ENCODE results near the gene HCN3.
"Not testable (repeated sequence)": the region's sequence is repeated elsewhere in the genome, so short reads cannot be mapped to it uniquely, and the experiment has no call there.

HCN3 gene

GRCh38 chr1:155285631-155286044 lies 8.4 kb downstream of the HCN3 start:
- no peak for DNase-seq

GRCh38 chr1:155286544-155286943 lies 9.3 kb downstream of the HCN3 start:
- no peak for DNase-seq

- DNase-seq = no peak
Measured at GRCh38 chr1:155287987-155288543, 10.8 kb downstream of the HCN3 start.

- DNase-seq = not testable (repeated sequence)
Measured at GRCh38 chr1:155291006-155291405, 13.7 kb downstream of the HCN3 start.

- no peak for DNase-seq
Measured at GRCh38 chr1:155293086-155293749, 16.0 kb downstream of the HCN3 start.

- DNase-seq = no peak
Measured at GRCh38 chr1:155294520-155295182, 17.4 kb downstream of the HCN3 start.

GRCh38 chr1:155295183-155295941 lies 18.1 kb downstream of the HCN3 start:
- DNase-seq = no peak

- no peak for DNase-seq
Measured at GRCh38 chr1:155295942-155296267, 18.6 kb downstream of the HCN3 start.

- no peak for DNase-seq
Measured at GRCh38 chr1:155296661-155297060, 19.4 kb downstream of the HCN3 start.

GRCh38 chr1:155297384-155297783 lies 20.1 kb downstream of the HCN3 start:
- no peak for DNase-seq

- no peak for DNase-seq
Measured at GRCh38 chr1:155300024-155300423, 22.8 kb downstream of the HCN3 start.

GRCh38 chr1:155300553-155301329 lies 23.5 kb downstream of the HCN3 start:
- DNase-seq = no peak

- DNase-seq = no peak
Measured at GRCh38 chr1:155301342-155301841, 24.1 kb downstream of the HCN3 start, which contains the start of gene PKLR. PKLR (minus strand) TSS chr1:155301438; CDS start chr1:155301395, 43 bp downstream.

GRCh38 chr1:155304558-155305063 lies 27.3 kb downstream of the HCN3 start:
- no peak for DNase-seq

GRCh38 chr1:155305881-155306391 lies 28.7 kb downstream of the HCN3 start:
- no peak for DNase-seq

GRCh38 chr1:155307247-155307740 lies 30.0 kb downstream of the HCN3 start:
- no peak for DNase-seq

GRCh38 chr1:155308493-155309422 lies 31.5 kb downstream of the HCN3 start, which contains the start of gene FDPS:
FDPS (plus strand) TSS chr1:155308866; CDS start chr1:155309790, 924 bp downstream.
- DNase-seq = peak; percentile 96

- DNase-seq = no peak
Measured at GRCh38 chr1:155309423-155310021, 32.3 kb downstream of the HCN3 start.

- no peak for DNase-seq
Measured at GRCh38 chr1:155313261-155313660, 36.0 kb downstream of the HCN3 start.

- DNase-seq = no peak
Measured at GRCh38 chr1:155316922-155317321, 39.7 kb downstream of the HCN3 start.
